SK-N-DZ (cell line): Measurements from ENCODE around the gene SCAMP2. TPM values are rescaled to one million over a fixed set of nuclear protein-coding genes. Genes with fewer than 3 reads are reported as not detected.
"Not testable (repeated sequence)": the region's sequence is repeated elsewhere in the genome, so short reads cannot be mapped to it uniquely, and the experiment has no call there.

Experiments
- DNase-seq: peaks from one replicate; pipeline ENCODE4 v3.0.0-alpha.2; 2015; ENCODE audit warnings: low spot score
- polyA plus RNA-seq, 2 experiments: library from polyadenylated mRNA; depleted of rRNA; stranded (reverse); fragments of >200 nt; gene quantifications; 2 replicates each; pipeline ENCODE4 v1.2.3, GENCODE V29; 2014

The SCAMP2 gene, protein sequence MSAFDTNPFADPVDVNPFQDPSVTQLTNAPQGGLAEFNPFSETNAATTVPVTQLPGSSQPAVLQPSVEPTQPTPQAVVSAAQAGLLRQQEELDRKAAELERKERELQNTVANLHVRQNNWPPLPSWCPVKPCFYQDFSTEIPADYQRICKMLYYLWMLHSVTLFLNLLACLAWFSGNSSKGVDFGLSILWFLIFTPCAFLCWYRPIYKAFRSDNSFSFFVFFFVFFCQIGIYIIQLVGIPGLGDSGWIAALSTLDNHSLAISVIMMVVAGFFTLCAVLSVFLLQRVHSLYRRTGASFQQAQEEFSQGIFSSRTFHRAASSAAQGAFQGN
- polyA plus RNA-seq (2014; cell fraction: cytosol; rRNA removed) = 35.8 and 40.7 TPM in 2 replicates
- polyA plus RNA-seq (2014; cell fraction: nucleus; rRNA removed) = 17.2 and 33.3 TPM in 2 replicates

DNA sequence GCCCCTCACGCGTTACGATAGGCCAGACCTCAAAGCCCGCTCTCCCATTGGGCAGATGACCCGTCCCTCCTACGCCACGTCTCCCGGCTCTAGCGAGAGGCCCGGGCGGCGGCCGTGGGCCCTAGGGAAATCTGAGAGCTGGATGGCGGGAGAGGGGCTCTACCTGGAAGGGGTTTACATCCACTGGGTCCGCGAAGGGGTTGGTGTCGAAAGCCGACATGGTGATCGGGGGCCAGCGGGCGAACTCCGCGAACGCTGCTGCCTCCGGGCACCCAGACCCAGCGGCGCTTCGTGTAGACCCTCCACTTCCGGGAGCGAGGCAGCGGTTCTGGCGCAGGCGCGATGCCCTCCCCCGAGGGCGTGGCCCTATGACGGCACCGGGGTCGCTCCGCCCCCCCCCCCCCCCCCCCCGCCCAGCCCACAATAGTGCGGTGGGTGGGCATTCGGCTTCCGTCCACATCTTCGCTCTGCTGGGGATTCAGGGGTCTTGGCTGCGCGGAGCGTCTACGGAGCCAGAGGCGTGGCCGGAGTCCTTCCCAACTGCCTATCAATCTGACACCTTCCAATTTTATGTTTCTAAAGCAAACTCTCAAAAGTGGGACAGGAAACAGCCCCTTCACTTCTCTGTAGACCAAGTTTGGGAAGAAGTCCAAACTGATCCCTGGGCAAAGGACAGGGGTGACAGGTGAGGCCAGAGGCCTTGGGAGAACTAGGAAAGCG lies at the start of gene SCAMP2:
Gene SCAMP2, minus strand, starts transcription at position 330 of the 720 bp plus-strand sequence. Its CDS starts 110 bp downstream, at position 220.
- peak; percentile 97 for DNase-seq

DNA sequence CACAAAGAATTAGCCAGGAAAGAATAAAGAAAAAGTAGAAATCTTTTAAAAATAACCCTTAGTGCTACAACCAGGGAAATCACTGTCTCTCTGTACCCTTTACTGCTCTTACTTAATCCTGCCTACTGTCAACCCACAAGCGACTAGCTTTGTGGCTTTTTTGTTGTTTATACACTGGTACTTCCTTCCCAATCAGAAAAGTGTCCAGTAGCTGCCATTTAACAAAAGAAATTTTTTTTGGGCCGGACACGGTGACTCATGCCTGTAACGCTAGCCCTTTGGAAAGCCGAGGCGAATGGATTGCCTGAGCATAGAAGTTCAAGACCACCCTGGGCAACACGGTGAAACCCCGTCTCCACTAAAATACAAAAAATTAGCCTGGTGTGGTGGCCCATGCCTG lies 47.3 kb upstream of the SCAMP2 start:
- no peak for DNase-seq

DNA sequence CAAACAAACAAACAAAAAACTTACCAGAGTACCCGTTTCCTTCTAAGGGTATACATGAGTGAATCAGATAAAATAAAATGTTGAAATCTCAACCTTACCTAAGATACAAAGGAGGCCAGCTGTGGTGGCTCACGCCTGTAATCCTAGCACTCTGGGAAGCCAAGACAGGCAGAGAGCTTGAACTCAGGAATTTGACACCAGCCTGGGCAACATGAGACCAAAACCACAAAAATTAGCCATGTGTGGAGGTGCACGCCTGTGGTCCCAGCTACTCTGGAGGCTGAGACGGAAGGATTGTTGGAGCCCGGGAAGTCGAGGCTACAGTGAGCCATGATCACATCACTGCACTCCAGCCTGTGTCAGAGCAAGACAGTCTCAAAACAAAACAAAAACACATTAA lies 44.5 kb upstream of the SCAMP2 start:
- DNase-seq = no peak

DNA sequence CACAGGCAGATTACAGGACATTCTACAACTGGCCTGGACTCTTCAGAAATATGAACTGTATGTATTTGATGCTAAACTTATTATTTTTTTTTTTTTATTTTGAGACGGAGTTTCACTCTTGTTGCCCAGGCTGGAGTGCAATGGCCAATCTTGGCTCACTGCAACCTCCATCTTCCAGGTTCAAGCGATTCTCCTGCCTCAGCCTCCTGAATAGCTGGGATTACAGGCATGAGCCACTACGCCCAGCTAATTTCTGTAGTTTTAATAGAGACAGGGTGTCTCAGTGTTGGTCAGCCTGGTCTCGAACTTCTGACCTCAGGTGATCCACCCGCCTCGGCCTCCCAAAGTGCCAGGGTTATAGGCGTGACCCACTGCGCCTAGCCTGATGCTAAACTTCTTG lies 40.6 kb upstream of the SCAMP2 start:
- DNase-seq = not testable (repeated sequence)

DNA sequence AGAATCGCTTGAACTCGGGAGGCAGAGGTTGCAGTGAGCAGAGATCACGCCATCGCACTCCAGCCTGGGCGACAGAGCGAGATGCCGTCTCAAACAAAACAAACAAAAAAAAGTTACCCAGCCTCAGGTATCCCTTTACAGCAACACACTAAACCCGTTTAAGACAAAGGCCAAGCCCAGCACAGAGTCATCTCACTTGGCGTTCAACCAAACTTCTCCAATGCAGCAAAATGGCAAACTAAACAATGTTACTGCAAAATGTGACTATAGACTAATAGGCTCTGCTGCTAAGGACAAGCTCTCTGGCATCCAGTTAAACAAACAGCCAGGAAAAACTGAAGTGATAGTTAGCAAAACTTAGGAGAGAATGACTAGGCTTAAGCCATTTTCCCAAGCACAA lies 39.9 kb upstream of the SCAMP2 start:
- DNase-seq = no peak

DNA sequence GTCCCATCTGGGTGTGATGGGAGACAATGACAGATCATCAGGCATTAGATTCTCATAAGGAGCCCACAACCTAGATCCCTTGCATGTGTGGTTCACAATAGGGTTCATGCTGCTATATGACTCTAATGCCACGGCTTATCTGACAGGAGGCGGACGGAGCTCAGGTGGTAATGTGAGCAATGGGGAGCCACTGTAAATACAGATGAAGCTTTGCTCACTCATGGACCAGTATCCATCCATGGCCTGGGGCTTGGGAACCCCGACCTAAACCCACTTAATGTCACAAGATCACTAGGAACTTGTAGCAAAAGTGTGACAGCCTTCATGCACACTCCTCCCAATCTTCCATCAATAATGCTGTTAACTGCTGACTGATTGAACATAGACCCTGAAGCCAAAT lies 35.5 kb upstream of the SCAMP2 start:
- no peak for DNase-seq

DNA sequence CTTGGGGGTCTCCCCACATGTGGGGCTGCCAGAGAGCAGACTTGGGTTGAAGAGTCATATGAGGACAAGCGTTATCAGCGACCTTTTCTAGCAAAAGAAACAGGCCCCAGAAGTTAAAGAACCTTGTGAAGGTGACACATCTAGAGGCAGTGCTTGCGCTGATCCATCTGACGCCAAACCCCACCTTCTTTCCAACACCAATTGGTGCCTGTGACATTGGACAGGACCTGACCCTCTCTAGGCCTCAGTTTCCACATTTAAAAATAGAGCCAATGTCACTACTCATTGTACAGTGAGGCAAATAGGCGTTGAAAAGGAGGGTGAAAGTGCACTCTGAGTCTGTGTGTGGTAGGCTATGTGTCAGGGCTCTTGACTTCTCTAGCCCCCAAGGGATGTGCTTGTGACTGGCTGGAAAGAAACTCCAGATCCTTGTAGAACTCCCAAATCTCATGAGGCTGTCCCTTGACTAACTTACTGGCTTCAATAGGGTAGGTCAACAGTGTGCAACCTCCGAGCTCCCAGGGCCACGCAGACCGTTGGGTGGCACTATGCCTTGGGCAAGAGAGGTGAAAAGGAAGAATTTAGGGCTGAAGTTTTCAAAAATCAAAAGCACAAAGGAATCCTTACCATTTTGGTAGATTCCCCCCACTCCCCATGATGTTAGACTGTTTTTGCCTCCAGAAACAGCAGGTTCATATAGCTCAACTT lies 34.2 kb upstream of the SCAMP2 start:
- no peak for DNase-seq

DNA sequence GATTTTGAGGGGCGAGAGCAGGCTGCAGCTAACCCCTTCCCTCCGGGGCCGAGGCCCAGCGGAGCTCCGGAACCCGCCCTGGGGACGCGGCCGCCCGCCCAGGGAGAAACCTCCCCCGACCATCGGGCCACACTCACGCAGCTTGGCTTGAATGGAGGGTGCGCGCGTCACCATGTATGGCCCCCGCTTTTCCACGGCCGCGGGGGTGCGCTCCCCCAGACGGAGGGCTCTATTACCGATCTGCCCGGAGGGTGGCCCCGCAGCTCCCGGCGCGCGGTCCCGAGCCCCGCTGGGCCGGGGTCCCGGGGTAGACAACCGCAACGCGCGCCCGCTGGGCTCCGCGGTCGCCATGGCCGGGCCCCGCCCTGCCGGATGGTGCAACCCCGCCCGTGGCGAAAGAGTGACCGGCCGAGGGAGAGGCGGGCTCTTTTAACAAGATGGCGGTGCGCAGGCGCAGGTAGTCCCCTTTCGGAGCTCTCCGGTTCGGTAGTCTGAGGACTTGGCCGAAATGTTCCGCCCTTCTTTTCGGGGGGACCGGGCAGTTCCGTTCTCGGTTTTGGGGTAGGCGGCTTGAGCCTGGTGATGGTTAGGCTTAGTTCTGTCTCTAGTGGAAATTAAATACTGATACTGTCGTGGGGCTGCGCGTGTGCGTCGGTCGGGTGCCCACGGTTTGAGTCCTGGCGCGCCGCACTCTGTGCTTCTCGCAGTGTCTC lies 33.4 kb upstream of the SCAMP2 start, which contains the start of gene FAM219B:
Gene FAM219B, minus strand, starts transcription at position 402 of the 713 bp plus-strand sequence. Its CDS starts 51 bp downstream, at position 351.
- peak; percentile 87 for DNase-seq

DNA sequence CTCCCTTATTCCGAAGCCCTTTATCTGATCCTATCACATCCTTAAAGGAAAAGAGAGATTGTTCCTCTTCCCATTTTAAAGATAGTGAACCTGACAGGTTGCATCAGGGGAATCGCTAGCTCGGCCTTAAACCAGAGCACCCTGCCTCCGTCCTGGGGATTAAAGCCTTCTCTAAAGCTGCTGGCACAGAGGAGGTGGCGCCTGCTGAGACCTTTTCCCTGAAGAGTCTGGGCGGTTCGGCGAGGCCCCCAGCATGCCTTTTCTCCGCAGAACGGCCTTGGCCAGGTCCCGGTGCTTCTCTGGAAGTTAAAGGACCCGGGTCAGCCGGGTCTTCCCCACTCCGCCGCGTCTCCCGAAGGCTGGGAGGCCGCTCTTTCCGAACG lies 32.9 kb upstream of the SCAMP2 start:
- peak; percentile 57 for DNase-seq

DNA sequence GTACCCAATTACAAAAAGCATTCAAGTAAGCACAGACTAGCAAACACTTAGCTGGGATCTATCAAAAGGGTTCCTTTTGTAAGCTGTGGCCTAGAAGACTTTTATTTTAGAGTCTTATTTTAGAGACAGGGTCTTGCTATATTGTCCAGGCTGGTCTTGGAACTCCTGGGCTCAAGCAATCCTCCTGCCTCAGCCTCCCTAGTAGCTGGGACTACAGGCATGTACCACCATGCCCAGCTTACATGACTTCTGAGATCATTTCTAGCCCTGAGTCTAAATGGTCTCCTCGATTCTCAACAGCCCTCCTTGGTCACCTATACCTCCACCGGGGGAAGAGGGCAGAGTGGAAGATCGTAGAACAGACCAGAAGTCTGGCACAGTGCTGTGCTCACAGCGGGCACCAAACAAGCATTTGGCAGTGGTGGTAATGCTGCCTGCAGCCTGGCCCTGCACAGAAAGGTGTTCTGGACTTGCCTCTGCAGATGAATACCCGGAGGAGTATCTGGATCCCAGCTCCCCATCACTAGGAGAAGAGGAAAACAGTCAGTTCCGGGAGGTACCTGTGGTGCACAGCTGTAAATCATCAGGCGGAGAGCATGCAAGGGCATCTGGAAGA lies 31.1 kb upstream of the SCAMP2 start:
- DNase-seq = no peak

DNA sequence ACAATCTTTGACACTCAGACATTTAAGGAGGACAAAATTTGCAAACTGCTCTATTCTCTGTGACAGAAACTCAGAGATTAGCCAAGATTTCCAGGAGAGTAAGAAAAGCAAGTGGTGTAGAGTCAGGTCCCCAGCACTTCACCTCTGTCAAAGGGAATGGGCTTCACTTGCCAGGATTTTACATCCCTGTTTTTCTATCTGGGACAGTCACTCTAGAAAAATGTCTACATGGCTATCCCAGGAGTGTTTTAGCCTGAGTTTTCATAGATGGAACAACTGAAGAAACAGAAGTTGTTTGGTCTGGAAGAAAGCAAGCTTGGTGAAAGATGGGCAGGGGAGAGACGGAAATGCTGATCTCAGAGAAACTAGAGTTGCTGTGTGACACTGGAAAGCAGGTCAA lies 30.5 kb upstream of the SCAMP2 start:
- DNase-seq = no peak

DNA sequence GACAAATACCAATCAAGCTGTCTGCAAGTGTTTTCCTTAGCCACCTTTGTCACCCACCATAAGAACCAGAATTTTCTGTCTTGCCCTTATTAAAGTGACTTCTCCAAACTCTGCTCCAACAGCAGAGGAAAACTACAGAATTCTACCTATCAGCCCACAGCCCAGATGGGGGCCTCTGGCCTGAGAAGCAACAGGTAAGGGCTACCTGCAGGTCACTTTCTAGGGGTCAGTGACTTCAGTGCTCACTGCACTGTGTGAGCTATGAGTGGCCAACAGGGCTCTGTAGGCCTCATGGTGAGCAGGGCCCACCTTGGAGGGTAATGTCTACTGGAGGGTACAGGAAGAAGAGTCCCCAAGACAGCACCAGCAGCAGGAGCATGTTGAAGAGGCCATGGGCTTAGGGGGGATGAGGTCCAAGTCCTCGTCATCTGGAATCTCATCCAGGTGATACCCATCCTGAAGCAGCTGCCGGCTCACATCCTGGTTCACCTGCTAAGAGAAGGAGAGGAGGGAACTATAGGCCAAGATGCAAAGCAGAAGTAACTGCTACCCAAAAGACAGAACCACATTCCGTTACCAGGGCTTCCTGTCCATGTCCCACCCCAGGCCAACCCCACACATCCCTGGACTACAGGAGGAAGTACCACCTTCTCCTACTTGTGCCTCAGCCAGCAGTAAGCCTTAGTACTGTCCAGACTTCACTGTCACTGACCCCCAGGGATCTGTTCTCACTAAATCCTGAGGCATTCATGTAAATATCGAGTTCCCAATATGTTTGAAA lies 29.3 kb upstream of the SCAMP2 start:
- no peak for DNase-seq

DNA sequence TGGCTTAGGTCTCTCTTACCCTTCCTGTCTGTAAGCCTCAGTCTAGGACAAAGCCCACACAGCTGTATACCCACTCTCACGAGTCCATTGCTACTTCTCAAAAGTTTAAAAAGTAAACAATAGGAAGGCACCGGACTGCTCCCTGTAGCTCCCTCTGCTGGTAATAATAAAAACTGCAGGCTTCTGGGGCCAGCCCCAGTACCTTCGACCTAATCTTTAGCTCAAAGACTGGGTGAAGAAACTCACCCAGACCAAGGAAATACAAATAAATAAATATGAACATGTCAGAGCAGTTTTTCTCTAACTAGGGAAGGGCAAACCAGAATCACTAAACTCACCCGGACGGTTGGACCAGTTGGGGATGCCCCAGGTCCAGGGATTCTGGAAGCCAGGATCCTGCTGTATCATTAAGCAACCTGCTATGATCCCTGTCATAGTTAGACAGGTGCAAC lies 28.5 kb upstream of the SCAMP2 start:
- peak; percentile 47 for DNase-seq

DNA sequence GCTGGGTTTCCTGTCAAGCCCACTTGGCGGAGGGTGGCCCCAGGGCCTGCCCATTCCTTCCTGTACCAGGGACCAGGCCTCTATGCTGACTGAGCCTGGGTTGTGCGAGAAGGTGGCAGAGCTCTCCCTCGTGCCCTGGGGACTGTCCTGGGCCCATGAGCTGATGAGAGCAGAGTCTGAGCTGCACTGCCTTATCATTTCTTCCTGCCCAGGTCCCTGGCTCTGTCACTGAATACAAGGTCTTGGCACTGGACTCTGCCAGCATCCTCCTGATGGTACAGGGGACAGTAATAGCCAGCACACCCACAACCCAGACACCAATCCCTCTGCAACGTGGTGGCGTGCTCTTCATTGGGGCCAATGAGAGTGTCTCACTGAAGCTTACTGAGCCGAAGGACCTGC lies 24.1 kb upstream of the SCAMP2 start:
- no peak for DNase-seq

DNA sequence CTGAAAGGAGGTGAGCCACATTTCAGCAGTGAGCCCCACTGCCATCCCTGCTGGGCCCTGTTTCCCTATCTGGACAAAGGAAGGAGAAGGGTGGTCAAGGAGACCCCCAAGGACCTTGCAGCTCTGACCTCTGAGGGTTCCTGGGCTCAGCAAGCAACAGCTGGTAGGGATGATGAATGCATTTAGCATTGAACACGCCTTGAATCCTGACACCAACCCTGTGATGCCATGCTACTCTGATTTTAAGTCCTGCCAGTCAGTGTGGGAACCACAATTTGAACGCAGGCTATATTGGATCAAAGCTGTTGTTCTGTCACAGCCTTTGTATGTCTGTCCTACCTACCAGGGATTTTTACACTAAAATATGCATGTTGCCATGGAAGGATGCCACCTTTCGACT lies 23.2 kb upstream of the SCAMP2 start:
- no peak for DNase-seq

DNA sequence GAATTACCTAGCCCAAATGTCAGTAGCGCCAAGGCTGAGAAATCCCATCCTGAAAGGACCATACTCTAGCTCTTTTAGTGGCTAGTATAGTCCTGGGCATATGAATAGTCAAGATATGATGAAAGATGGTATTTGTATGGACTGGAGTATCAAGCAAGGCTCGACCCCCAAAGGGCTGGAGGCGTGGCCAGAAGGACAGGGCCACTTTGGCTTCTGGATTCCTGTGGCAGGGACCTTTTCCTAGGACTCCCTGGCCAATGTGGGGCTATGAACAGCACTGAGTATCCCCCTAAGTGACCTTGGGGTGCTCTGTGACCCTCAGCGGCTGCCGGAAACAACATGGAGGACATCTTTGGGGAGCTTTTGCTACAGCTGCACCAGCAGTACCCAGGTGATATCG lies 22.7 kb upstream of the SCAMP2 start:
- no peak for DNase-seq

DNA sequence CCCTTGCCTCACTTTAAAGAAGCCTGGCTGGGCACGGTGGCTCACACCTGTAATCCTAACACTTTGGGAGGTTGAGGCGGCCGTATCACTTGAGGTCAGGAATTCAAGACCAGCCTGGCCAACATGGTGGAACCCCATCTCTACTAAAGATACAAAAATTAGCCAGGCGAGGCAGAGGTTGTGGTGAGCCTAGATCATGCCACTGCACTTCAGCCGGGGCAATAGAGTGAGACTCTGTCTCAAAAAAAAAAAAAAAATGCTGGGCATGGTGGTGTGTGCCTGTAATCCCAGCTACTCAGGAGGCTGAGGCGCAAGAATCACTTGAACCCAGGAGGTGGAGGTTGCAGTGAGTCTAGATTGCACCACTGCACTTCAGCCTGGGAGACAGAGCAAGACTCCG lies 21.2 kb upstream of the SCAMP2 start:
- not testable (repeated sequence) for DNase-seq

DNA sequence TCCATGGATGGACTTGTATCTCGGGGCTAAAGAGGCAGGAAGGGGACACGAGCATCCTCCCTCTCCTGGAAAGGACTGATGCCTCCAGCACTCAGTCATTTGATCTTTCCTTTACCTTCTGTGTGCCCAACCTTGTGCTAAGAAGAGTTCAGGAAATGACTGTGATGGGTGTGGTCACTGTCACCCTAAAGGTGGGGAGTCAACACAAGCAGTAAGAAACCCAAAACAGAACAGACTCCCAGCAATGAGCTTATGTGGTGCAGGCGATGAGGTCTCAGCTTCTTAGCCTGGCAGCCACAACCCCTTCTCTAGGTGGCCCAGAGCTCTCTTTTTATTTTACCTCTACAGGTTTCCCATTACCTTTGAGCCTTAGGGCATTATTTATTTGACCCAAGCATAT lies 20.5 kb upstream of the SCAMP2 start:
- DNase-seq = no peak

DNA sequence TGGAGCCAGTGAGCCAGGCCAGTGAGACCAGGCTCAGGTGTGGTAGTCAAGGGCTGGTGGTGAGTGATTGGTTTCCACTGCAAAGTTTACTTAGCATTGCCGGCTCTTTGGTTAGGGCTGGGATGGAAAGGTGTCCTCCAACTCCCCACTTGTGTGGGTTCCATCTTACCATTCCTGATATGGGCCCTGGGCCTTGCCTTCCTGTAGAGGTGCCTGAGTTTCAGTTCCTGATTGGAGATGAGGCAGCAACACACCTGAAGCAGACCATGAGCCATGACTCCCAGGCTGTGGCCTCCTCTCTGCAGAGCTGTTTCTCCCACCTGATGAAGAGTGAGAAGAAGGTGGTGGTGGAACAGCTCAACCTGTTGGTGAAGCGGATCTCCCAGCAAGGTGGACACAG lies 19.8 kb upstream of the SCAMP2 start:
- DNase-seq = no peak

DNA sequence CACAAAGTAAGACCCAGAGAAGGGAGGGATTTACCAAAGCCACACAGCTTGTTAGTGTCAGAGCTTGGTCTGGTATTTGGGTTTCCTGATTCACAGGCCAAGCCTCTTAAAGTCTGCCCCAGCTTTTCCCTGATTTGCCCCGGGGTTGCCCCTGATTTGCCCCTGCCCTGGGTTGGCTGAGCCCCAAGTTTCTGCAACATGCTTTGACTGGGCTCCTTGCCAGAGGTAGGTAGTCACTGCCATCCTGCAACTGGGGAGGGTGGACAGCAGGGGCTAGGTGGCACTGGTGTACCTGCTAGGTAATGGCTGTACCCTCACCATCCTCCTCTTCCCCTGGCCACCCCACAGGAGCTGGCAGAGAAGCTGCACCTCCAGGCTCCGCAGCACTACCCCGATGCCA lies 19.1 kb upstream of the SCAMP2 start:
- no peak for DNase-seq
